Brain microvascular endothelial cell (primary cell): ENCODE measurements around the gene MAP2K5.

Experiments used
- DNase-seq: peaks from one replicate; pipeline ENCODE4 v3.0.0-alpha.2; 2020
- H3K27ac ChIP-seq: fragments of 250-450 bp; sonication (Bioruptor Pico); 2 replicates; pipeline ENCODE4 v1.5.1; 2020; ENCODE audit warnings: mild to moderate bottlenecking, moderate library complexity
- H3K27me3 ChIP-seq: fragments of 250-450 bp; sonication (Bioruptor Pico); replicated peaks from 2 replicates; pipeline ENCODE4 v1.5.1; 2020; ENCODE audit warnings: mild to moderate bottlenecking
- H3K36me3 ChIP-seq: fragments of 250-450 bp; sonication (Bioruptor Pico); replicated peaks from 2 replicates; pipeline ENCODE4 v1.5.1; 2020; ENCODE audit warnings: mild to moderate bottlenecking
- H3K4me3 ChIP-seq: 2 replicates; pipeline ENCODE4 v1.5.1; 2011; ENCODE audit warnings: low read depth, mild to moderate bottlenecking, control low read depth, low read length, moderate library complexity
- in situ Hi-C: cut with HindIII; loops from 2 replicates; pipeline ENCODE4 v1.10.0; 2017; ENCODE audit warnings: low sequenced_read_pairs, low pct_ligation_motif_present
- TF ChIP-seq, protein P1 (sequence below): IDR thresholded peaks from 2 replicates; pipeline ENCODE4 v1.5.1; 2011; ENCODE audit warnings: low read depth, mild to moderate bottlenecking, moderate library complexity, low read length, control low read depth, inconsistent platforms; ENCODE audit errors: missing control alignments

MAP2K5 gene

DNA sequence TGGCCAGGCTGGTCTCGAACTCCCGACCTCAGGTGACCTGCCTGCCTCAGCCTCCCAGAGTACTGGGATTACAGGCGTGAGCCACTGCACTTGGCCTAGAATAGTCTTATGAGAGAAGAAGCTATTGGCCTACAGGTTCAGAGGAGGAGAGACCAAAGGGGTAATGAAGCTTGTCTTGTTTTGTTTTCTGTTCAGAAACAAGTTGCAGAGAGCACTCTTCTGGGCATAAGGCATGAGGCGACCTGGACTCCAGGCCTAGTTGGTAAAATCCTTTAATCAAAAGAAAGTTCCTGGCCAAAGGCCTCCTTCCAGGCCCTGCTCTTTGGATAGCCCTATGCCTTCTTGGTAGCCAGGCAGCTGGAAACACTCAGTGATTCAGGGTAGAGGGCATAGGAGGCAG, 195.6 kb downstream of the MAP2K5 start:
- H3K4me3 ChIP-seq, result no peak overlapping the region
- H3K27ac ChIP-seq, result no peak overlapping the region
- no peaks in the 10 kb centered on the region for H3K36me3 ChIP-seq
- TF ChIP-seq, protein P1, sequence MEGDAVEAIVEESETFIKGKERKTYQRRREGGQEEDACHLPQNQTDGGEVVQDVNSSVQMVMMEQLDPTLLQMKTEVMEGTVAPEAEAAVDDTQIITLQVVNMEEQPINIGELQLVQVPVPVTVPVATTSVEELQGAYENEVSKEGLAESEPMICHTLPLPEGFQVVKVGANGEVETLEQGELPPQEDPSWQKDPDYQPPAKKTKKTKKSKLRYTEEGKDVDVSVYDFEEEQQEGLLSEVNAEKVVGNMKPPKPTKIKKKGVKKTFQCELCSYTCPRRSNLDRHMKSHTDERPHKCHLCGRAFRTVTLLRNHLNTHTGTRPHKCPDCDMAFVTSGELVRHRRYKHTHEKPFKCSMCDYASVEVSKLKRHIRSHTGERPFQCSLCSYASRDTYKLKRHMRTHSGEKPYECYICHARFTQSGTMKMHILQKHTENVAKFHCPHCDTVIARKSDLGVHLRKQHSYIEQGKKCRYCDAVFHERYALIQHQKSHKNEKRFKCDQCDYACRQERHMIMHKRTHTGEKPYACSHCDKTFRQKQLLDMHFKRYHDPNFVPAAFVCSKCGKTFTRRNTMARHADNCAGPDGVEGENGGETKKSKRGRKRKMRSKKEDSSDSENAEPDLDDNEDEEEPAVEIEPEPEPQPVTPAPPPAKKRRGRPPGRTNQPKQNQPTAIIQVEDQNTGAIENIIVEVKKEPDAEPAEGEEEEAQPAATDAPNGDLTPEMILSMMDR, result no peak
- DNase-seq, result no peak
- in situ Hi-C loops, result no loop called here
- H3K27me3 ChIP-seq, result no peaks in the 10 kb centered on the region

DNA sequence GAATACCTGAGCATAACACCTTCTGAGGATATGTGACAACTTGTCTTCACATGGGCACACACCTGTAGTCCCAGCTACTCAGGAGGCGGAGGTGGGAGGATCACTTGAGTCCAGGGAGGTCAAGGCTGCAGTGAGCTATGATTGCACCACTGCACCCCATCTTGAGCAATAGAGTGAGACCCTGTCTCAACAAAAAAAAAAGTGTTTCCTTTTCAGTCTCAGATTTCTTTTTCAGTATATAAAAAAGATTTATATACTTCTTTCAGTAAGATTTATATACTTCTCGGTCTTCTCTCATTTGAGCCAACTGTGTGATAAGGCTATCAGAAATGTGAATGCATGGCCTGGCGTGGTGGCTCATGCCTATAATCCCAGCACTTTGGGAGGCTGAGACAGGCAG, 197.9 kb downstream of the MAP2K5 start:
- Histone ChIP-seq H3K4me3 (no peak overlapping the region), H3K27ac (no peak overlapping the region), H3K36me3 (no peaks in the 10 kb centered on the region), H3K27me3 (no peaks in the 10 kb centered on the region)
- TF ChIP-seq, protein P1, result no peak
- in situ Hi-C loops, result no loop called here
- no peak for DNase-seq

DNA sequence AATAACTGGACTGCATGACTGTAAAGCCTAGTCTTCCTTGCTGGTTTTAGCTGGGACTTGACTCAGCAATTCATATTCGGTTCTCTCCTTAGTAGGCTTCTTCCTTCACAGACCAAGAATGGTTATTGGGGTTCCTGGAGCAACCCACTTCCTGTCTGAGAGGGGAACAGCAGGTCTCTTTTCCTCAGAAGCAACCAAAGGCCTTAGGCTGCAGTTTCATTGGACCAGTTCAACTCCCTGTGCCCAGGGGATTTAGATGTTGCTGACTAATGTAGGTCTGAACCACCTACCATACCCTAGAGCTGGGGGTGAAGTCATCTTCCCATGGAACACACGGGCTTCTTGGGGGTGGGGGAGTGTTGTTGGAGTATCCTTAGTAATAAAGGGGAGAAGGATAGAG, 198.8 kb downstream of the MAP2K5 start:
- in situ Hi-C loops, result no loop called here
- TF ChIP-seq, protein P1, result no peak
- Histone ChIP-seq H3K27me3 (no peaks in the 10 kb centered on the region), H3K27ac (no peak overlapping the region), H3K4me3 (no peak overlapping the region), H3K36me3 (no peaks in the 10 kb centered on the region)
- DNase-seq, result peak; percentile 4

DNA sequence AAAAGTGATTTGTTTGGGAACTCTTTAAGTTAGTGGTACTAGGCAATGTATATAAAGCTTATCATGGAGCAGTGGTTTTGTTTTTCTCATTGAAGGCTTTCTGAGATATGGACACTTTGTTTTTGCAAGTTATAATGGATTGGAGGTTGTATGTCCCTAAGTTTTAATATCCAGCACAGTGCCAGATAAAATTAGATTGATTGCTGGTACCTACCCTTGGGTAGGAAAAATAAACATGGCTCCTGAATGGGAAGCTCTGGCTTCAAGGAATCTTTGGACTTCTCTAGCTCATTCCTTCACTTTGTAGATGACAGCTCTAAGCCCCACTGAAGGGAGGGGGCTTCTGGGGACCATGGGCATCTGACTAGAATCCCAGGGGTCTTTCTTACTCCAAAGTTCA, 201.1 kb downstream of the MAP2K5 start:
- Histone ChIP-seq H3K4me3 (no peak overlapping the region), H3K27me3 (no peaks in the 10 kb centered on the region), H3K36me3 (no peaks in the 10 kb centered on the region), H3K27ac (no peak overlapping the region)
- TF ChIP-seq, protein P1, result no peak
- DNase-seq, result no peak
- in situ Hi-C loops, result no loop called here

DNA sequence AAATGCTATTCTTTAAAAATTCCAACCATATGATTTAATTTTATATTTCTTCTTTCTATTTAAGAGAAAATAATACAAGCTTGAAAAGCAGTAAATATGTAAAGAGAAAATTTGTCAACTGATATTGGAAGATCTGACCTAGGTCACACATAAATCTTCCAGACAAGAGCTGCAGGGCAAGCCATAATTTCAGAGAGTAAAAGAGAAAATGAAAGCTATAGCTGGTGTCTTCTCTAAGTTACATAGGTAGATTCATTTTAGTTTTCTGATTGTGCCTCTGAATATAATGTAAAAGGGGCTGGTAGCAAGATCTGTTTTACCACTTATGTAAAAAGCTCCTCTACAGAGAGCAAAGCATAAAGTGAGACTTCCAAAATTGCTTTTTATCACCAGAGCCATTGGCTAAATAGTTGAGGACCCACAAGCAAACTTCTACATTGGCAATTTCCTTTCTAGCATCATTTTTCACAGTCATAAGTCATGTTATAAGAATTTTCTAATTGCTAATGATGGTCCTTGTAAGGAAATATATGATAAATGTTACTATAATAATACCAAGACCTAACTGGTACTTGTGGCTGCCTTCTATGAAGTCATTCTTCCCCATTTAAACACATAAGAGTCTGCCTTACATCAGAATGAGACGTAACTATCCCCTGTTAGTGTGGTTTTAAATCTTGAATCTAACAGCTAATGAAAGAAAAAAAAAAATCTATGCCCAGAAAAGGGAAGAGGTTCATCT, 202.0 kb downstream of the MAP2K5 start:
- TF ChIP-seq, protein P1, result no peak
- Histone ChIP-seq H3K4me3 (no peak overlapping the region), H3K27ac (no peak overlapping the region), H3K36me3 (no peaks in the 10 kb centered on the region), H3K27me3 (no peaks in the 10 kb centered on the region)
- in situ Hi-C loops, result no loop called here
- no peak for DNase-seq
